GM19324 (cell line): ENCODE data around the gene GJA9.
"Not testable (repeated sequence)": the region's sequence is repeated elsewhere in the genome, so short reads cannot be mapped to it uniquely, and the experiment has no call there.

Experiments used
- ATAC-seq: cut with Tn5 transposase; IDR thresholded peaks from one replicate; pipeline ENCODE4 v1.9.1; 2021; ENCODE audit warnings: mild to moderate bottlenecking, moderate library complexity; ENCODE audit not compliant: unreplicated experiment, low FRiP score

The GJA9 gene

DNA sequence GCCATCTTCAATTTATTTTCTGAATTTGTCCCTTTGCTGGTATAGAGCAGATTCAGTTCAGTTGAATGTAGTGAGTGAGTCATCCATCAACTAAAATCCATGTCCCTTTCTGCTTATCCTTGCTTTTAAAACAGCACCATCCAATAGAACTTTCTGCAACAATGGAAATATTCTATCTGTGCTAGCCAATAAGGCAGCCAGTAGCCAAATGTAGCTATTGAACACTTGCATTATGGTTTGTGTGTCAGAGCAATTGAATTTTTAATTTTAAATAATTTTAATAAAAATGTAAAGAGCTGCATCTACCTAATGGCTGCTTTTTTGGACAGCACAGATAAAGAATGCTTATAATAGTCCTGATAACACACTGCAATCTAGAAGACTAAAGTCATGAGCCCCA, at the start of gene GJA9:
GJA9 (minus strand) TSS at position 101 of the 400 bp plus-strand sequence. CDS start 5,489 bp downstream, outside the sequence.
- ATAC-seq = no peak

DNA sequence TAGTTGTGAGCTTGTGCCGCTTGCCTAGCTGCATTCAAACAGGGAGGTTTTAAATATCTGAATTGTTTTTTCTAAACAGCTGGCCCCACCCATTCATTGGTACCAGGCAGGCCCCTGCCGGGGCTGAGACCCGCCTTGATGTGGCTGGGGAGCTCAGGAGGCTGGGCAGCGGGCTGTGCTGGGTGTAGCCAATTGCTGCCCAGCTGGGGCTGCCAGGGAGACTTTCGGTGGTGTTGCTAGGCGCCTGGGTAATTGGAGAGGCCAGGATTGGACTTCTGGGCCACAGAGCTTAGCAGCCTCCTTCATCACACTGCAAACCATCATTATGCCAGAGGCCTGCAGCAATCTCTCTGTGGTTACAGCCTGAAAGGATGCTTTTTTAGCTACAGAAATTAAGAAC, 48.1 kb upstream of the GJA9 start:
- ATAC-seq = no peak

DNA sequence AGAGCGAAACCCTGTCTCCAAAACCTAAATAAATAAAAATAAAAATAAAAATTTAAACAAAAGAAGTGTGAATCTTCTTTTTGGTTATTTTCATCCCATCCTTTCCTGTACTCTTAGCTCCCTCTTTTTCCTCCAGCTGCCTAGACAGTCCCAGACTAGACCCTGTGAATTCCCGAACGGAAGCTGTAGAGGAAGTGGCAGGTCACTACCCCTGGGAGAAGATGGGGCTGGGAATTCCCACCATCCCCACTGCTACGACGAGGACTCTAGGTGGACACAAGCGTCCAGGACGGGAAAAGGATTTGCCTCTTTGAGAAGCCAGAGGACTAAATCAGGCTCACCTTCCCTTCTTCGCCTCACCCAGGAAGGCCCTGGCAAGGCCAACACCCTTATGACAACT, 47.7 kb upstream of the GJA9 start:
- ATAC-seq = no peak

DNA sequence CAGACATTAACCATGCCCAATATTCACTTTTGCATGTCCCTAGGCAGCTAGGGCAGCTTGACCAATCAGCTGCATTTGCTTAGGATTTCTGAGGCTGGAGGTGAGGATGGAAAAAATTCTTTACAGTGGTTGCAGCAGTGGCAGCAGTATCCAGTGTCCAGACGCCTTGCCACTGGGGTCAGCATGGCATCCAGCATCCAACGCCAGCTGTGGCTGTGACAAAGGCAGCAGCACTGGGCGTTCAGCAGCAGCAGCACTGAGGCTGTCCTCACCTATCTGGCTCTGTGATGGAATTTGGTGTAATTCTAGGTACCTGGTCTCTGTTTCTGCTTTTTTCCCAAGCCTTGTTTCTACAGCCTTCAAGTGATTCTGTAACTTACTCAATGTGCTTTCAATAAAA, 44.7 kb upstream of the GJA9 start:
- ATAC-seq = no peak

DNA sequence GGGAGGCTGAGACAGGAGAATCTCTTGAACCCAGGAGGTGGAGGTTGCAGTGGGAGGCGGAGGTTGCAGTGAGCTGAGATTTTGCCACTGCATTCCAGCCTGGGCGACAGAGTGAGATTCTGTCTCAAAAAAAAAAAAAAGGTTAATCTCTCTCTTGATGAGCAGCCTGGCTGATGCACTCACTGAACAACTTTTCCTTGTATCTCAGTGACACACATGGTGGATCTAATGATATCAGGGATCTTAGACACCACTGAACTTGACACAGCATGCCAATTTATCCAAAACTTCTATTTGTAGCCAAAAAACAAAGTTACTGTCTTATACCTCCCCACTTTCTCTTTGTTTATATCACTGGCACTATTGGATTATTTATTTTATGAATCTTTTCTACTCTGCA, 44.0 kb upstream of the GJA9 start:
- ATAC-seq = no peak

DNA sequence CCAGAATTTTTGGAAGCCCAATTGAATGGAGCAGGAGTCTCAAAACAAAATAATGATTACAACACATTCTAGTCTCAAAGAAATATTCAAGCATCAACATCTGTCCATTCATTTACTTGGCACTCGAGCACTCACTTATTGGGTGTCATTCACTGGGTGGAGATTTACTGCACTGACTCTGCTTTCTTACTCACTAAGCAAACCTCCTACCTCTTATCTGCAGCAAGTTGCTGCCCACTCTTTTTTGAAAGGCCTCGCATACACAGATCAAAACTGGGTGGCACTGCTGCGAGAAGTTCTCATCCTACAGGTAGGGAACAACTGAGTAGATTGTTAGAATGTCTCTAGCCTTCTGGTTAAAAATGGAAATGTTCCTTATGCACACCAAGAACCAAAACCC, 42.2 kb upstream of the GJA9 start:
- no peak for ATAC-seq

DNA sequence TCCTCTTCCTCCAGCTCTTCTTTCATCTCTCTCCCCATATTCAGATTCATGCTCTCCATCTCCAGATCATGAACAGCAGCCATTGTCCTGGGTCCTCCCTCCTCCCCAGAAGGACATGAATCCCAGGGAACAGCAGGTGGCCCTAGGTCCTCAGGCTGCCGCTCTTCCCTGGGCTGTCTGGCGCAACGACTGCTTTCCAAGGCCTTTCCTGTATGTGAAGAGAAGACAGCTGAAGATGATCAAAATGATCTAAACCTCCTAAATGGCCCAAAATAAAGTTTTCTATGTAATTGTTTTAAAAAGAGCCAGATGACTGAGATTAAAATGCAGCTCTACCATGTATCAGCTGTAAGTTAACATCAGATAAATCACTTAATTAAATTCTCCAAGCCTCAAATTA, 37.7 kb upstream of the GJA9 start:
- no peak for ATAC-seq

DNA sequence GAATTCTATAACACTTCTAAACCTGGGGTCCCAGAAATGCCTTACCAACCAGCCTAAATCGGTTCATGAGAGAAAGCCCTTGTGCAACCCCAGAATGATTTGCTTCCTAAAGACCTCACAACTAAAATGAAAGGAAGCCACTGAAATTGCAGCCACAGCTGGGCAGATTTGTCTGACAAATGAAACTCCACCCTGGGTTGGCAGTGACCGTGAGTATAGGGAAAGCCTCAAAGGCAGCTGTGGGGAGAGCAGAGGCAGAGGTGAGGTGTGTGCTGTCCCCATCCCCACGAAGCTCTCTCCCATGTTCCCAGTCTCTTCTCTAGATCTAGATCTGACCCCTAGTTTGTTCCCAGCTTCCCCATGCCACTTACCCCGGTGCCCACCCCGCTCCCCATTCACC, 37.2 kb upstream of the GJA9 start:
- no peak for ATAC-seq

DNA sequence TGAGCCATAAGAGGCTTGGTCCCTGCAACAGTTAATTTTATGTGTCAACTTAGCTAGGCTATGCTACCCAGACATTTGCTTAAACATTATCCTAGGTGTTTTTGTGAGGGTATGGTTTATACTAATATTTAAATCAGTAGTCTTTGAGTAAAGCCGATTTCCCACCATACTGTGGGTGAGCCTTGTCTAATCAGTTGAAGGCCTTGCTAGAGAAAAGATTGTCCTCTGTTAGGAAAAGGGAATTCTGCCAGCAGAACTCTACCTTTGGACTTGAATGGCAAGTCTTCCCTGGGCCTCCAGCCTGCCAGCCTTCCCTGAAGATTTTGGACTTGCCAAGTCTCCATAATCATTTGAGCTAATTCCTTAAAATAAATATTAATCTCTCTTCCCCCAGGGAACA, 36.4 kb upstream of the GJA9 start:
- ATAC-seq = no peak

DNA sequence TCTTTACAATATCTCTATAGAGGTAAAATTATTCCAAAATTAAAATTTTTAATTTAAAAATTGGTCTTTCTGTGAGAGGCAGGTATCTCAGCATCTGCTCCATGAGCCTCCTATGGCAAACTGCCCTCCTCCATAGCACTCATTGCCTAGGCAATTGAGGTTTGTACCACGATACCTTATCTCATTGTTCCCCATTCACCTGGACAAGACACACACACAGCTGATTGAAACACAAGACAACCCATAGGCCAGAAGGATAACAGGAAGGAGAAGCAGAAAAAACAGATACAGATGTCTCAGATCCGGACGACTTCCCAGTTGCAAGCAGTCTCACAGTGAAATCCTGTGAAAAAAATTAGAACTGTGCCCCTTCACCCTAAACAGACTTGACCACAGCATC, 36.0 kb upstream of the GJA9 start:
- no peak for ATAC-seq

DNA sequence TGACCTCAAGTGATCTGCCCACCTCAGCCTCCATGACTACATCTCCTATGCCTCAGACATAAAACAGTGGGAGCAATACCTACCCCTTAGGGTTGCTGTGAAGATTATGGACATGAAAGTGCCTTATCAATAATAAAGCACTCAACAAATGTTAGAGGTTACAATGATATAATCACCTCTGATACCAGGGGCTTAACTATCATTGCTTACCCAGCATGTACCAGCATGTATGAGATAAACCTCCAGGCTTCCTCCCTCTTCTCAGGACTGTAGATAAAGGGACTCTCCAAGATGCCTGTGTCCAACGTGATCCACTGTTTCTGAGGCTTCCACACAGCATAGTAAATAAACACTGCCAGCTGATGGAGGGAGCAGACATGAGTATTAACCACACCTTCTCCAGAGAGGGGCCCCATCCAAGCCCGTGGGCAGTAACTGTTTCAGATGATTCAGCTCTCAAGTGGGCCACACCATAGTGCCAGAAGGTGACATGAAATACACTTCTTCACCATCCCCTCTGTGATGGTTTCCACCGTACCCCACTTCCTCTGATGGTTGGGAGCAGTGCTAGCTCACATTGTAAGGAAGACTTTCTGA, 34.1 kb upstream of the GJA9 start:
- ATAC-seq = no peak

DNA sequence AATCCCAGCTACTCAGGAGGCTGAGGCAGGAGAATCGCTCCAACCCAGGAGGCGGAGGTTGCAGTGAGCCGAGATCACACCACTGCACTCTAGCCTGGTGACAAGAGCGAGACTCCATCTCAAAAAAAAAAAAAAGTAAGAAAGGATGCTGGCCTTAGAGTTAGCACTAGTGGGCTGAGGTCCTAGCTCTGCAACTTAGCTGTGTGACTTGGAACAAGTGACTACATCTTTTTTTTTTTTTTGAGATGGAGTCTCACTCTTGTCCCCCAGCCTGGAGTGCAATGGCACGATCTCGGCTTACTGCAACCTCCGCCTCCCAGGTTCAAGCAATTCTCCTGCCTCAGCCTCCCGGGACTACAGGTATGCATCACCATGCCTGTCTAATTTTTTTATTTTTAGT, 33.5 kb upstream of the GJA9 start:
- ATAC-seq = not testable (repeated sequence)

DNA sequence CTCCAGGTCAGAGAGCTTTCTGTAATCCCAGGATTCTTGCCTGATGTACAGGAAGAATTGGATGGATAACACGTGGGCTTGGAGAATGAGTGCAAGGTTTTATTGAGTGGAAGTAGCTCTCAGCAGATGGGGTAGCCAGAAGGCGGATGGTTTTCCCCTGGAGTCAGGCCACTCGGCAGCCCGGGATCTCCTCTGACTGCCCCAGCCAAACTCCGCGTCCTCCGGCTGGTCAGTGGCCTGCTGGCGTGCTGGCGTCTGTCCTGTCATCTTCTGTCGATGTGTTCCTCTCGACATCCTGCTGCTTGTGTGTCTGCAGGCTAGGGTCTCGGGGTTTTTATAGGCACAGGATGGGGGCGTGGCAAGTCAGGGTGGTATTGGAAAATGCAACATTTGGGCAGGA, 27.4 kb upstream of the GJA9 start:
- ATAC-seq = no peak

DNA sequence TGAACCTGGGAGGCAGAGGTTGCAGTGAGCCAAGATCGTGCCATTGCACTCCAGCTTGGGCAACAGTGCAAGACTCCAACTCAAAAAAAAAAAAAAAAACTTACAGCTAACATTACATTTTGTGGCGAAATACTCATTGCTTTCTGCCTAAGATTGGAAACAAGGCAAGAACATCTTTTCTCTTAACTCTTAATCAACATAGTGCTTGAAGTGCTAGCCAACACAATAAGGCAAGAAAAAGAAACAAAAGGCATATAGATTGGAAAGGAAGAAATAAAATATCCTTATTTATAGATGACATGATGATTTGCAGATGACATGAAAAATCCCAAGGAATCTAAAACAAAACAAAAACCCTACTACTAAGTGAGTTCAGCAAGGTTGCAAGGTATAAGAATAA, 24.6 kb upstream of the GJA9 start:
- ATAC-seq = no peak

DNA sequence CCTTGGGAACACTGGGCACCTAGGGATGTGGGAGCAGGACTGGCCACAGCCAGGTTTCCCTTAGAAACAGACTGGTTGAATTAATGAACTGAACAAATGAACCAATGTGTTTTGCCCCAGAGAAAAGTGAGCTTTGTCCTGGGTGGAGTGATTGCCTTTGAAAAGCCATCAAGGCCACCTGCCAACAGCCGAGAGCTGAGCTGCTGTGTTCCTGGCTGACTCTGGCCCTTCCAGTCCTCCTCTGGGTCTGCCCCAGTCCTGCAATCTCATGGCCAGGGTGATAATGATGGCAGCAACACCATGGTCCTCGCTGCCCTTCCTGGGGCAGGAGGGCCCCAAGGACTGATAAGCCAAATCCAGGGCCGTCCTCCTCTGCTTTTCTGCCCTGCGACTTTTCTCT, 18.2 kb upstream of the GJA9 start:
- no peak for ATAC-seq

DNA sequence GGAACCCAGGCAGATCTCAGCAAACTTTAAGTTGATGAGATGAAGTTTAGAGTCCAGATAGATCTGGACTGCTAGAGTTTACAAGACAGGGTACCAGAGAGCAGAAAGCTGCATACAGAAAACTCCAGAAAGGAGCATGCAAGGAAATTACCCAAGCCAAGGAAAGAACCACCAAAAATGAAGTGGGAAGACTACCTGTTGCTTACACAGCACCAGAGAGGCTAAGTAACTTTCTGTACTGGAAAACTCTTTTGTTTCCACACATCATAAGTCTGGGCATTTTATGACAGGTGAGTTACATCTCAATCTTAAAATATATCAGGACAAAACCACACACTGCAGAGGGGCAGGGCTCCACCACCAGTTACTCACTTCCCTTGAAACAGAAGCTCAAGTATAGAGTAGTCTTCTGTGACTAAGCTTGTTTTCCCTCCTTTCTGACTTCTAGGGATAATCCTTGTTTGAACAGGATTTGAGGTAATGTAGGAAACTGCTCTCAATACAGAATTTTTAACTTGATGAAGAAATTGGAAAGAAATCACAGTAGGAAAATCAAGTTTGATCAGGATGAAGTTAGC, 17.4 kb upstream of the GJA9 start:
- ATAC-seq = no peak

DNA sequence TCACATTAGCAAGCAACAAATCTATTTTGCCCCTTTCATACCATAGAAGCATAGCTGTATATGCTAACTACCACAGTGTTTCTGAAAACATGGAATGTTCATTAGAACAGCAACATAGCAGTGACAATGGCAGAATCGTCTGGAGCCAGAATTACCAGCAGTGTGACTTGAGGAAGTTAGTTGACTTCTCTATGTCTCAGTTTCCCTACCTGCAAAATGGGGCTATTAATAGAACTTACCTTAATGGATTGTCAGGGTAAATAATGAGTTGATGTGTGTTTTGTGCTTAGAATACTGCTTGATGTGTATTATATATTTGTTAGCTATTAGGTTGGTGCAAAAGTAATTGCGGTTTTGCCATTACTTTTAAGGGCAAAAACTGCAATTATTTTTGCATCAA, 14.8 kb upstream of the GJA9 start:
- no peak for ATAC-seq

DNA sequence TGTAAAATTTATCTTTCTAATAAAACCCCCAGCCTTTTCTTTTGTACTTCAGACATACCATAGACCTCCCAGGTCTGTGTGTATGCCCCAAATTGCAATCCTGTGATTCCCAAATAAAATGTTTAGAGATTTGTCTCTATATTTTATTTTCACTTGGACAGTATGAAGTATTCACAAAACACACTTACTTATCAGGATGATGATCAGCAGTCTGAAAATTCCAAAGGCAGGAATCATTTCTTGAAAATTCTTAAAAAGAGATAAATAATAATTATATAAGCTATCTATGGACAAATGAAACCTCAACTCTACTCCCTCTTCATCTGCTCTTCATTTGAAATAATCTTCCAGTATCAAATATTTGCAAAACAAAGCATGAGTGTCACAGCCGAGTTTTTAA, 11.6 kb upstream of the GJA9 start:
- no peak for ATAC-seq

DNA sequence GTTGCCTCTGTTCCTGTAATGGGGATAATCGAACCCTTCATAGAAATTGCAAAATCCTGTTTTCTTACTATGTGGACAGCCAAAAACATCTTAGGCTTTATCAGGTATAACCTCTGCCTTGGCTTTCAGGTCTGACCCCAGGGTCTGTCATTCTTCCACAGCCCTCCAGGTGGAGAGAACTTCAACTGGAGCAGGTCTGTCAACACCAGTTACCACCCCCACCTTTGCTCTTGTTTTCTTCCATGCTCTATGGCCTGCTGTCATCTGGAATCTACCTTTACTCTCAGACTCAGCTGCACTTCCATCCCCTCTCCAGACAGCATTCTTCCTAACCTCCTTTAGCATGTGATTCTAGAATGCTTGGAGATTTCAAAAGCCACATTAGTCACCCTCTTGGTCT, 10.4 kb upstream of the GJA9 start:
- no peak for ATAC-seq

DNA sequence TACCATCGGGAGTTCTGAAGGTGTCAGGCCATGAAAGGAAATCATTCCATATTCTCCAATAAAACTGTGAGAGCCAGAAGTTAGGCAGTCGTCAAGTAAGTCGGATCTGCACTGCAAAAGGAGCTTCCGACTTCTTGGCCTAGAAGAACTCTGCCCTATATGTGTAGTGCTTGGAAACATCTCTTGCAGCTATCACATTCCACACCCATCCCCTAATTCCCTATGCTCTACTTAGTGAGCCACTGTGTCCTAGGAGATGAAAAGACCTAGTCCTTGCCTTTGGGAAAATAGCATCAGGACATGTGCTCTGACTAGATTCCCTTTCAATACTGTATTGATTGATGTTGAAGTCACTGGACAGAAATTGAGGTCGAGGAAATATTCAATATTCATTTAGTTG, 8.2 kb upstream of the GJA9 start:
- no peak for ATAC-seq

DNA sequence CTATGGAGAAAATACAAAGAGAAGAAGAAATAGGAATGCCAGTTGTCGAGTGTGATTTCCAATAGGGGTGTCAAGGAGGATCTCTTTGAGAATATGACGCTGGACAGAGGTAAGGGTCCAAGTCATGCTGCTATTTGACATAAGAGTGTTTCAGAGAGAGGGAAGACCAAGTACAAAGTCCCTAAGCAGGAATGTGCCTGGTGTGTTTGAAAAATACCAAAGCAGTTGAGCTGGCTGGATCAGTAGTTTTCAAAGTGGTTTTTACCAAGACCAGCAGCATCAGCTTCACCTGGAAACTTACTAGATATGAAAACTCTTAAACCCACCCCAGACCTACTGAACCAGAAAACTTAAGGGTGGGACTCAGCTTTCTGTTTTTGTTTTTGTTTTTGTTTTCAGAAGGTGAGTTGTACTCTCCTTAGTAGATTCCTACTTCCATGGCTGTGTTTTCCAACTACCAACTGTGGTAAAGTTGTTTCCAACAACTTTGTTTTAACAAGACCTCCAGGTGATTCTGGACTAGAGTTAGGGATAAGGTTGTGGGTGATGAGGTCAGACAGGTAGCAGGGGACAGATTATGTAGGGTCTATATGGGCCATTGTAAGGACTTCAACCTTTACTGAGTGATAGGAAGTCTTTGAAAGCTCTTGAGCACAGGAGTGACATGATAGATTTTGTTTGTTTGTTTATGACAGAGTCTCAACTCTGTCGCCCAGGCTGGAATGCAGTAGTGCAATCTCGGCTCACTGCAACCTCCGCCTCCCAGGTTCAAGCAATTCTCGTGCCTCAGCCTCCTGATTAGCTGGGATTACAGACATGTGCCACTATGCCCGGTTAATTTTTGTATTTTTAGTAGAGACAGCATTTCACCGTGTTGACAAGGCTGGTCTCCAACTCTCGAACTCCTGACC, 7.3 kb upstream of the GJA9 start:
- no peak for ATAC-seq

DNA sequence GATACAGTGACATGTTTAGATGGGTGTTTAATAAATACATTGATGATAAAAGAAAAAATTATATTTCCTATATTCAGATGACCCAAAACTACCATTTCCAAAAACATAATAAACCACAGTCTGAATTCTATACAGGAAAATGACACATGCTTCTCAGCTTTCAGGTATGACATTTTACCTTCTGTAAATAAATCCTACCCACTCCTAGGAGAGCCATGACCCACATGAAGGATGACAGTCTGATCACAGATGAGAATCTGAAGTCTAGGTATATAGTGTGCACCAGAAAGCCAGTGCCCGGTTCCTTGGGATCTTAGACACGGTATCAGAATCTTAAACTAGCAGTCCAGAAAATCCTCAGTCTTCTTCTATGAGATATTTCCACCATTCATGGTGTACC, 3.7 kb upstream of the GJA9 start:
- no peak for ATAC-seq
